ENCODE results near the gene ZDHHC9. TPM values are rescaled to one million over a fixed set of nuclear protein-coding genes. Genes with fewer than 3 reads are reported as not detected.

Gene ZDHHC9
- total RNA-seq = 19.4 TPM

GRCh38 chrX:129843459-129844306 lies at the start of gene ZDHHC9:
Gene ZDHHC9, minus strand, starts transcription at chrX:129843886. Its CDS starts 1,941 bp downstream, at chrX:129841945.

DNA sequence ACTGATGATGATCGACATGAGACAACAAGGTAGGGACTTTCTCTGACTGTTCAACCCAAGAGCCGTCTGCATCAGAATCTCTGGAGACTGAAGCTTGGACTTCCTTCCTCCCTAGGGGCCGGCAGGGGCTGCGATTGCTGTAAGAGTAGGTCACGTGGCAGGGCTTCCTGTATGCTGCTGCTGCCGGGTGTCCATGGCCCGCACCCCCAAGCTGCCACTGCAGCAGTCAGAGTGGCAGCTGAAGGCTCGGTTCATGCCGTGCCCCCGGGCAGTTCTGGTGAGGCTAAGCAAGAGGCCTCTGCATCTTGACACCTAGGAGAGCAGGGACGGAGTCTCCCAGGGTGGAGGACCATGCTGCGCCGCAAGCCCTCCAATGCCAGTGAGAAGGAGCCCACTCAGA lies 63.9 kb downstream of the ZDHHC9 start, which contains the start of gene SASH3:
SASH3 (plus strand) TSS at position 203 of the 400 bp plus-strand sequence; CDS start at position 352, 149 bp downstream.

Small RNA genes lying within 50 kb of the gene (small RNA-seq; reads per million reads assigned to genes)
- not detected for gene RF00017 (ENCODE audit: low replicate concordance)

Other genes with a start within 250 kb of the ZDHHC9 start
- 2.8 TPM for gene APLN, start 188.9 kb downstream of the ZDHHC9 start, total RNA-seq
- 28.7 TPM for gene XPNPEP2, start 104.9 kb downstream of the ZDHHC9 start, total RNA-seq
- gene SASH3, start 63.9 kb downstream of the ZDHHC9 start, total RNA-seq = 6.7 TPM
- 8.5 TPM for gene UTP14A, start 62.3 kb upstream of the ZDHHC9 start, total RNA-seq
- 11.6 TPM for gene BCORL1, start 138.7 kb upstream of the ZDHHC9 start, total RNA-seq